Liver (tissue), 9 donors: Measurements from ENCODE around the gene GALK2. TPM values are rescaled to one million over a fixed set of nuclear protein-coding genes. Genes with fewer than 3 reads are reported as not detected.

ENCODE experiments used
- DNase-seq: peaks from one replicate; pipeline ENCODE4 v3.0.0-alpha.2; 2017; ENCODE audit warnings: low spot score
- H3K27ac ChIP-seq, 2 donors: one replicate each; pipeline ENCODE4 v1.7.0; 2013; ENCODE audit warnings: inconsistent platforms in 2 of 2, low read length in 2 of 2, control low read depth in 1 of 2, low read depth in 1 of 2, mild to moderate bottlenecking in 1 of 2
- H3K27me3 ChIP-seq, 4 donors: one replicate each; pipeline versions ENCODE4 v1.6.1 to v1.7.0; 2013; ENCODE audit warnings: low read length in 3 of 4, inconsistent platforms in 1 of 4, mild to moderate bottlenecking in 1 of 4, moderate library complexity in 1 of 4; ENCODE audit not compliant: control insufficient read depth in 4 of 4, insufficient read depth in 4 of 4
- H3K36me3 ChIP-seq, 4 donors: one replicate each; pipeline versions ENCODE4 v1.6.1 to v1.7.0; 2013; ENCODE audit warnings: low read length in 3 of 4, mild to moderate bottlenecking in 3 of 4, low read depth in 1 of 4, moderate library complexity in 1 of 4; ENCODE audit not compliant: control insufficient read depth in 4 of 4, insufficient read depth in 3 of 4
- H3K4me1 ChIP-seq, 4 donors: one replicate each; pipeline versions ENCODE4 v1.6.1 to v1.7.0; 2013; ENCODE audit warnings: low read length in 3 of 4, mild to moderate bottlenecking in 3 of 4, moderate library complexity in 1 of 4; ENCODE audit not compliant: control insufficient read depth in 4 of 4, insufficient read depth in 4 of 4
- H3K4me3 ChIP-seq, 3 donors: one replicate each; pipeline versions ENCODE4 v1.6.1 to v1.7.0; 2013; ENCODE audit warnings: low read length in 3 of 3, control low read depth in 1 of 3, low read depth in 1 of 3, mild to moderate bottlenecking in 1 of 3
- H3K9ac ChIP-seq, 2 donors: one replicate each; pipeline ENCODE4 v1.7.0; 2013; ENCODE audit warnings: low read length in 2 of 2, mild to moderate bottlenecking in 2 of 2, moderate library complexity in 2 of 2, control low read depth in 1 of 2, low read depth in 1 of 2
- H3K9me3 ChIP-seq, 4 donors: one replicate each; pipeline versions ENCODE4 v1.6.1 to v1.7.0; 2013; ENCODE audit warnings: low read length in 3 of 4; ENCODE audit not compliant: control insufficient read depth in 4 of 4
- CTCF ChIP-seq: fragments of 150-350 bp; IDR thresholded peaks from 2 replicates; pipeline ENCODE4 v1.5.1; 2017; ENCODE audit warnings: improper control_type of control experiment, low read depth, low read length; ENCODE audit not compliant: missing input control
- EGR1 ChIP-seq, 2 donors: IDR thresholded peaks; 2 replicates each; pipeline ENCODE4 v1.6.1; 2016 to 2018; ENCODE audit warnings: antibody characterized with exemption in 2 of 2, low read depth in 2 of 2
- FOXA1 ChIP-seq: IDR thresholded peaks from 2 replicates; pipeline ENCODE4 v1.6.1; 2016; ENCODE audit warnings: antibody characterized with exemption
- FOXA2 ChIP-seq: IDR thresholded peaks from 2 replicates; pipeline ENCODE4 v1.6.1; 2016; ENCODE audit warnings: antibody characterized with exemption
- GABPA ChIP-seq, 2 donors: IDR thresholded peaks in 1 of 2; conservative IDR thresholded peaks in 1 of 2; 2 replicates each; pipeline ENCODE4 v1.6.1; 2016; ENCODE audit warnings: antibody characterized with exemption in 2 of 2, mild to moderate bottlenecking in 1 of 2, moderate library complexity in 1 of 2
- HNF4A ChIP-seq, 2 donors: conservative IDR thresholded peaks; 2 replicates each; pipeline ENCODE4 v1.6.1; 2016; ENCODE audit warnings: antibody characterized with exemption in 2 of 2, mild to moderate bottlenecking in 2 of 2
- HNF4G ChIP-seq: IDR thresholded peaks from 2 replicates; pipeline ENCODE4 v1.6.1; 2016; ENCODE audit warnings: antibody characterized with exemption
- JUND ChIP-seq, 2 donors: IDR thresholded peaks; 2 replicates each; pipeline ENCODE4 v1.6.1; 2016; ENCODE audit warnings: antibody characterized with exemption in 2 of 2
- NR2F2 ChIP-seq: IDR thresholded peaks from 2 replicates; pipeline ENCODE4 v1.6.1; 2016; ENCODE audit warnings: antibody characterized with exemption
- RXRA ChIP-seq, 2 donors: IDR thresholded peaks; 2 replicates each; pipeline ENCODE4 v1.6.1; 2017 to 2018; ENCODE audit warnings: antibody characterized with exemption in 2 of 2, mild to moderate bottlenecking in 1 of 2
- SP1 ChIP-seq: IDR thresholded peaks from 2 replicates; pipeline ENCODE4 v1.6.1; 2018; ENCODE audit warnings: antibody characterized with exemption, mild to moderate bottlenecking
- TAF1 ChIP-seq: conservative IDR thresholded peaks from 2 replicates; pipeline ENCODE4 v1.6.1; 2016; ENCODE audit warnings: antibody characterized with exemption, mild to moderate bottlenecking
- YY1 ChIP-seq: IDR thresholded peaks from 2 replicates; pipeline ENCODE4 v1.6.1; 2016; ENCODE audit warnings: antibody characterized with exemption, mild to moderate bottlenecking
- WGBS: extraction: QIAGEN DNeasy Blood & Tissue Kit; methylation state at CpG from one replicate; pipeline ENCODE4 v1.1.7; 2013; 5-methylcytosine and 5-hydroxymethylcytosine counted together
- polyA plus RNA-seq, 2 donors: library from polyadenylated mRNA; stranded (reverse) in 1 of 2; unstranded in 1 of 2; fragments of 200-250 nt in 1 of 2; fragments of >200 nt in 1 of 2; fragmentation: Nextera tagmentation in 1 of 2; extraction: Ambion mirVana in 1 of 2; gene quantifications; one replicate each; pipeline versions ENCODE4 v1.2.1 to v1.2.3, GENCODE V29; 2013 to 2015
- total RNA-seq, 2 donors: library from RNA; depleted of rRNA; stranded (reverse); fragments of >200 nt; gene quantifications; one replicate each; pipeline ENCODE4 v1.2.3, GENCODE V29; 2014
- TF ChIP-seq, protein P1 (sequence below): IDR thresholded peaks from 2 replicates; pipeline ENCODE4 v1.6.1; 2016; ENCODE audit warnings: antibody characterized with exemption
- TF ChIP-seq, protein P2 (sequence below): IDR thresholded peaks from 2 replicates; pipeline ENCODE4 v1.6.1; 2016; ENCODE audit warnings: antibody characterized with exemption
- TF ChIP-seq, protein P3 (sequence below): IDR thresholded peaks from 2 replicates; pipeline ENCODE4 v1.6.1; 2016; ENCODE audit warnings: antibody characterized with exemption
- donor health status: healthy.
- donor health status: healthy.
- donor health status: healthy.
- donor health status: healthy.
- donor health status: healthy.

Gene GALK2
- total and polyA plus RNA-seq, 4 donors, result 18.1 to 57.0 (median 24.5) TPM

- TF ChIP-seq NR2F2, result no peak
- TF ChIP-seq HNF4A (conservative IDR thresholded peaks at IDR 0.05), result no peak
- TF ChIP-seq, protein P1, sequence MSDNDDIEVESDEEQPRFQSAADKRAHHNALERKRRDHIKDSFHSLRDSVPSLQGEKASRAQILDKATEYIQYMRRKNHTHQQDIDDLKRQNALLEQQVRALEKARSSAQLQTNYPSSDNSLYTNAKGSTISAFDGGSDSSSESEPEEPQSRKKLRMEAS, result no peak
- TF ChIP-seq TAF1, result no peak
- TF ChIP-seq EGR1 (IDR thresholded peaks at IDR 0.05; ENCODE audit: low read depth in 2 of 2), result no peak
- no peak for TF ChIP-seq GABPA (IDR thresholded peaks at IDR 0.05 in 1 of 2, conservative IDR thresholded peaks at IDR 0.05 in 1 of 2)
- TF ChIP-seq CTCF, result no peak
- no peak for TF ChIP-seq RXRA (IDR thresholded peaks at IDR 0.05)
- no peak for TF ChIP-seq HNF4G
- TF ChIP-seq SP1, result no peak
- TF ChIP-seq YY1, result no peak
These were observed 49.2 kb upstream of the GALK2 start (continued) for GRCh38 chr15:49120832-49121231.

- TF ChIP-seq EGR1 (IDR thresholded peaks at IDR 0.05; ENCODE audit: low read depth in 2 of 2) (no peak), RXRA (IDR thresholded peaks at IDR 0.05) (no peak), HNF4G (no peak), CTCF (no peak)
- no peak for DNase-seq
- no peak overlapping the region for H3K27ac ChIP-seq
- no peak overlapping the region for H3K4me3 ChIP-seq
- WGBS, result 99% methylated on average over 1 of the region's 1 CpG
- no peaks in the 10 kb centered on the region for H3K27me3 ChIP-seq
- H3K36me3 ChIP-seq, result peaks cover 1 to 8% (median 5%) of the 10 kb centered on the region in 4 donors
- no peaks in the 10 kb centered on the region for H3K4me1 ChIP-seq
- no peaks in the 10 kb centered on the region for H3K9me3 ChIP-seq
- H3K9ac ChIP-seq, result no peak overlapping the region
These were observed 48.1 kb upstream of the GALK2 start for GRCh38 chr15:49121901-49122300.

DNA sequence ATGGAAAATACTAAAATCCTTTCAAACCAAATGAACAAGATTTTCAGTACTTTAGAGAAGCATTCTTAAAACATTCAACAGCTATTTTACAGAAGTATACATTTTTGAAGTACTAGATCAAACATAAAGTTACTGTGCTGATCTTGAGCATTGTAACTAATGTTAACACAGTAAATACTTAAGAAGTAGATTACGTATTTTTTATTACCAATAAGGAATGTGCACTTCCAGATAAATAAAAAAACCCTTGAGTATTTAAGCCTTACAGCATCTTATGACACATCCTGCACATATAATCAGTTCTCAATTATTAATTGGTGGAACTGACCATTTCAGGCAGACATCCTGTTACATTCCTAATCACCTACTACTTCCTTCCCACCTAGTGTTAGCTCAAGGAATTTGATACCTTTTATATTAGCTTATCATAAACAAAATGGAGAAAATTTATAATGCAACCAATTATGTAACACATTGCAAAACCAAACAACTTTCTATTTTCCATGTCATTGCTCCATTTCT, 47.4 kb upstream of the GALK2 start:
- no peaks in the 10 kb centered on the region for H3K27me3 ChIP-seq
- WGBS, result 89% methylated on average over 1 of the region's 1 CpG
- no peaks in the 10 kb centered on the region for H3K9me3 ChIP-seq
- no peak overlapping the region for H3K27ac ChIP-seq
- DNase-seq, result no peak
- H3K4me3 ChIP-seq, result no peak overlapping the region
- no peak overlapping the region for H3K9ac ChIP-seq
- H3K36me3 ChIP-seq, result peaks cover 3 to 12% (median 10%) of the 10 kb centered on the region in 4 donors
- no peaks in the 10 kb centered on the region for H3K4me1 ChIP-seq
- TF ChIP-seq HNF4A (conservative IDR thresholded peaks at IDR 0.05) (no peak), EGR1 (IDR thresholded peaks at IDR 0.05; ENCODE audit: low read depth in 2 of 2) (no peak), SP1 (no peak), TAF1 (no peak), FOXA2 (no peak), GABPA (IDR thresholded peaks at IDR 0.05 in 1 of 2, conservative IDR thresholded peaks at IDR 0.05 in 1 of 2) (no peak), JUND (IDR thresholded peaks at IDR 0.05) (no peak), YY1 (no peak), CTCF (no peak), FOXA1 (no peak), NR2F2 (no peak)
- TF ChIP-seq, protein P2, sequence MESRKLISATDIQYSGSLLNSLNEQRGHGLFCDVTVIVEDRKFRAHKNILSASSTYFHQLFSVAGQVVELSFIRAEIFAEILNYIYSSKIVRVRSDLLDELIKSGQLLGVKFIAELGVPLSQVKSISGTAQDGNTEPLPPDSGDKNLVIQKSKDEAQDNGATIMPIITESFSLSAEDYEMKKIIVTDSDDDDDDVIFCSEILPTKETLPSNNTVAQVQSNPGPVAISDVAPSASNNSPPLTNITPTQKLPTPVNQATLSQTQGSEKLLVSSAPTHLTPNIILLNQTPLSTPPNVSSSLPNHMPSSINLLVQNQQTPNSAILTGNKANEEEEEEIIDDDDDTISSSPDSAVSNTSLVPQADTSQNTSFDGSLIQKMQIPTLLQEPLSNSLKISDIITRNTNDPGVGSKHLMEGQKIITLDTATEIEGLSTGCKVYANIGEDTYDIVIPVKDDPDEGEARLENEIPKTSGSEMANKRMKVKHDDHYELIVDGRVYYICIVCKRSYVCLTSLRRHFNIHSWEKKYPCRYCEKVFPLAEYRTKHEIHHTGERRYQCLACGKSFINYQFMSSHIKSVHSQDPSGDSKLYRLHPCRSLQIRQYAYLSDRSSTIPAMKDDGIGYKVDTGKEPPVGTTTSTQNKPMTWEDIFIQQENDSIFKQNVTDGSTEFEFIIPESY, result no peak
- TF ChIP-seq, protein P3, sequence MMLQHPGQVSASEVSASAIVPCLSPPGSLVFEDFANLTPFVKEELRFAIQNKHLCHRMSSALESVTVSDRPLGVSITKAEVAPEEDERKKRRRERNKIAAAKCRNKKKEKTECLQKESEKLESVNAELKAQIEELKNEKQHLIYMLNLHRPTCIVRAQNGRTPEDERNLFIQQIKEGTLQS, result no peak
- TF ChIP-seq, protein P1, result no peak
